Brain microvascular endothelial cell (primary cell): ENCODE data around the gene PRKCG.
"Not testable (repeated sequence)": the region's sequence is repeated elsewhere in the genome, so short reads cannot be mapped to it uniquely, and the experiment has no call there.

ENCODE experiments used
- DNase-seq: peaks from one replicate; pipeline ENCODE4 v3.0.0-alpha.2; 2020
- H3K27ac ChIP-seq: fragments of 250-450 bp; sonication (Bioruptor Pico); 2 replicates; pipeline ENCODE4 v1.5.1; 2020; ENCODE audit warnings: mild to moderate bottlenecking, moderate library complexity
- H3K27me3 ChIP-seq: fragments of 250-450 bp; sonication (Bioruptor Pico); replicated peaks from 2 replicates; pipeline ENCODE4 v1.5.1; 2020; ENCODE audit warnings: mild to moderate bottlenecking
- H3K36me3 ChIP-seq: fragments of 250-450 bp; sonication (Bioruptor Pico); replicated peaks from 2 replicates; pipeline ENCODE4 v1.5.1; 2020; ENCODE audit warnings: mild to moderate bottlenecking
- H3K4me3 ChIP-seq: 2 replicates; pipeline ENCODE4 v1.5.1; 2011; ENCODE audit warnings: low read depth, mild to moderate bottlenecking, control low read depth, low read length, moderate library complexity
- CTCF ChIP-seq: IDR thresholded peaks from 2 replicates; pipeline ENCODE4 v1.5.1; 2011; ENCODE audit warnings: low read depth, mild to moderate bottlenecking, moderate library complexity, low read length, control low read depth, inconsistent platforms; ENCODE audit errors: missing control alignments
- in situ Hi-C: cut with HindIII; loops from 2 replicates; pipeline ENCODE4 v1.10.0; 2017; ENCODE audit warnings: low sequenced_read_pairs, low pct_ligation_motif_present

The PRKCG gene

GRCh38 chr19:53867225-53868090, 14.5 kb upstream of the PRKCG start, which contains the start of gene MYADM:
MYADM (plus strand) TSS chr19:53867883; CDS start chr19:53873530, 5,647 bp downstream.
- DNase-seq: peak; percentile 100
- in situ Hi-C loops: no loop called here
- H3K27ac ChIP-seq: peak within 1 kb of the TSS; percentile 99
- TF ChIP-seq CTCF: no peak
- H3K36me3 ChIP-seq: peaks cover 22% of the 10 kb centered on the region
- no peaks in the 10 kb centered on the region for H3K27me3 ChIP-seq
- peak within 1 kb of the TSS; percentile 97 for H3K4me3 ChIP-seq

- peaks cover 30% of the 10 kb centered on the region for H3K36me3 ChIP-seq
- peak; percentile 56 for DNase-seq
- TF ChIP-seq CTCF: no peak
- H3K27me3 ChIP-seq: no peaks in the 10 kb centered on the region
- in situ Hi-C loops: no loop called here
- H3K4me3 ChIP-seq: peak overlapping the region; percentile 97
- peak overlapping the region; percentile 98 for H3K27ac ChIP-seq
Observed at GRCh38 chr19:53868091-53868891, 13.7 kb upstream of the PRKCG start.

- Histone ChIP-seq H3K27ac (peak overlapping the region; percentile 98), H3K36me3 (peaks cover 39% of the 10 kb centered on the region), H3K27me3 (no peaks in the 10 kb centered on the region), H3K4me3 (peak overlapping the region; percentile 97)
- in situ Hi-C loops: no loop called here
- TF ChIP-seq CTCF: peak; percentile 49
- DNase-seq: peak; percentile 94
Observed at GRCh38 chr19:53868892-53869804, 12.8 kb upstream of the PRKCG start.

GRCh38 chr19:53869805-53870484, 12.1 kb upstream of the PRKCG start:
- Histone ChIP-seq H3K27ac (peak overlapping the region; percentile 98), H3K36me3 (peaks cover 47% of the 10 kb centered on the region), H3K4me3 (peak overlapping the region; percentile 97)
- in situ Hi-C loops, H3K27me3 ChIP-seq, DNase-seq: not testable (repeated sequence)

GRCh38 chr19:53870485-53870844, 11.5 kb upstream of the PRKCG start:
- peaks cover 50% of the 10 kb centered on the region for H3K36me3 ChIP-seq
- in situ Hi-C loops: no loop called here
- no peak for DNase-seq
- no peak for TF ChIP-seq CTCF
- peak overlapping the region; percentile 16 for H3K27ac ChIP-seq
- H3K4me3 ChIP-seq: peak overlapping the region; percentile 30
- H3K27me3 ChIP-seq: no peaks in the 10 kb centered on the region
